ENCODE data around the gene EFEMP2. TPM values are rescaled to one million over a fixed set of nuclear protein-coding genes. Genes with fewer than 3 reads are reported as not detected.

Gene EFEMP2
- 18.9 and 35.0 TPM in 2 replicates for total RNA-seq

- no peak for DNase-seq (ENCODE audit: low read depth)
Measured at GRCh38 chr11:65872586-65873317, at the start of gene EFEMP2. TSS of gene EFEMP2 (minus strand) at chr11:65872800. CDS start at chr11:65872354, 446 bp downstream.

- DNase-seq (ENCODE audit: low read depth), result no peak
Measured at GRCh38 chr11:65921876-65922275, 49.3 kb upstream of the EFEMP2 start.

- DNase-seq (ENCODE audit: low read depth), result no peak
Measured at GRCh38 chr11:65921033-65921555, 48.5 kb upstream of the EFEMP2 start.

GRCh38 chr11:65920372-65920802, 47.8 kb upstream of the EFEMP2 start:
- no peak for DNase-seq (ENCODE audit: low read depth)

GRCh38 chr11:65919573-65920371, 47.2 kb upstream of the EFEMP2 start:
- no peak for DNase-seq (ENCODE audit: low read depth)

GRCh38 chr11:65919141-65919572, 46.6 kb upstream of the EFEMP2 start, which contains the start of gene DRAP1:
TSS of gene DRAP1 (plus strand) at chr11:65919426. CDS start at chr11:65919502, 76 bp downstream.
- DNase-seq (ENCODE audit: low read depth), result peak; percentile 87

- DNase-seq (ENCODE audit: low read depth), result no peak
Measured at GRCh38 chr11:65918211-65919140, 45.9 kb upstream of the EFEMP2 start, which contains the start of gene C11orf68. TSS of gene C11orf68 (minus strand) at chr11:65919062. CDS start at chr11:65919031, 31 bp downstream.

- no peak for DNase-seq (ENCODE audit: low read depth)
Measured at GRCh38 chr11:65917434-65918210, 45.0 kb upstream of the EFEMP2 start.

GRCh38 chr11:65917077-65917433, 44.5 kb upstream of the EFEMP2 start:
- no peak for DNase-seq (ENCODE audit: low read depth)

- DNase-seq (ENCODE audit: low read depth), result no peak
Measured at GRCh38 chr11:65916391-65916790, 43.8 kb upstream of the EFEMP2 start.

GRCh38 chr11:65915821-65916251, 43.2 kb upstream of the EFEMP2 start:
- DNase-seq (ENCODE audit: low read depth), result peak; percentile 92

- DNase-seq (ENCODE audit: low read depth), result no peak
Measured at GRCh38 chr11:65915101-65915820, 42.7 kb upstream of the EFEMP2 start.

GRCh38 chr11:65912845-65913244, 40.2 kb upstream of the EFEMP2 start:
- peak; percentile 59 for DNase-seq (ENCODE audit: low read depth)

GRCh38 chr11:65911682-65912568, 39.3 kb upstream of the EFEMP2 start:
- DNase-seq (ENCODE audit: low read depth), result peak; percentile 60

GRCh38 chr11:65907878-65908277, 35.3 kb upstream of the EFEMP2 start:
- no peak for DNase-seq (ENCODE audit: low read depth)

GRCh38 chr11:65906602-65907001, 34.0 kb upstream of the EFEMP2 start:
- DNase-seq (ENCODE audit: low read depth), result no peak

GRCh38 chr11:65903715-65904114, 31.1 kb upstream of the EFEMP2 start:
- DNase-seq (ENCODE audit: low read depth), result no peak

GRCh38 chr11:65903068-65903481, 30.5 kb upstream of the EFEMP2 start:
- DNase-seq (ENCODE audit: low read depth), result peak; percentile 85

- no peak for DNase-seq (ENCODE audit: low read depth)
Measured at GRCh38 chr11:65900899-65901180, 28.2 kb upstream of the EFEMP2 start.
